GF-D8 (cell line): ENCODE results near the gene FBXO17.

ENCODE experiments used
- DNase-seq: peaks from one replicate; lab custom pipeline; 2025; lab: John Stamatoyannopoulos, UW

Gene FBXO17

GRCh38 chr19:38917516-38917915 lies 58.0 kb downstream of the FBXO17 start:
- DNase-seq, result no peak

GRCh38 chr19:38915329-38916321 lies 59.9 kb downstream of the FBXO17 start:
- DNase-seq, result no peak

- no peak for DNase-seq
Observed at GRCh38 chr19:38913958-38914357, 61.6 kb downstream of the FBXO17 start.

- DNase-seq, result peak; percentile 80
Observed at GRCh38 chr19:38912600-38913514, 62.7 kb downstream of the FBXO17 start.

- DNase-seq, result no peak
Observed at GRCh38 chr19:38911388-38912001, 64.0 kb downstream of the FBXO17 start.

GRCh38 chr19:38910488-38910887 lies 65.1 kb downstream of the FBXO17 start:
- DNase-seq, result no peak

- DNase-seq, result no peak
Observed at GRCh38 chr19:38908911-38909310, 66.6 kb downstream of the FBXO17 start.

GRCh38 chr19:38907670-38908069 lies 67.9 kb downstream of the FBXO17 start:
- DNase-seq, result no peak

- DNase-seq, result no peak
Observed at GRCh38 chr19:38907227-38907626, 68.3 kb downstream of the FBXO17 start.

- DNase-seq, result no peak
Observed at GRCh38 chr19:38905620-38906019, 69.9 kb downstream of the FBXO17 start.

GRCh38 chr19:38904581-38905539 lies 70.7 kb downstream of the FBXO17 start:
- DNase-seq, result no peak

GRCh38 chr19:38901683-38902082 lies 73.9 kb downstream of the FBXO17 start:
- no peak for DNase-seq

GRCh38 chr19:38900743-38901190 lies 74.8 kb downstream of the FBXO17 start:
- DNase-seq, result peak; percentile 29

- no peak for DNase-seq
Observed at GRCh38 chr19:38900202-38900629, 75.3 kb downstream of the FBXO17 start.

GRCh38 chr19:38899447-38900201 lies 75.9 kb downstream of the FBXO17 start, which contains the start of the genes NFKBIB and SIRT2:
Gene NFKBIB, plus strand, starts transcription at chr19:38899969. Its CDS starts 64 bp downstream, at chr19:38900033.
Gene SIRT2, minus strand, starts transcription at chr19:38899618. Its CDS starts 97 bp downstream, at chr19:38899521.
- DNase-seq, result peak; percentile 99

GRCh38 chr19:38898788-38899446 lies 76.6 kb downstream of the FBXO17 start:
- DNase-seq, result no peak

- no peak for DNase-seq
Observed at GRCh38 chr19:38894968-38895367, 80.6 kb downstream of the FBXO17 start.

- no peak for DNase-seq
Observed at GRCh38 chr19:38893341-38893771, 82.2 kb downstream of the FBXO17 start.

GRCh38 chr19:38892841-38893240 lies 82.7 kb downstream of the FBXO17 start:
- DNase-seq, result no peak
